HCT116 (cell line): ENCODE data around the gene PPT2.

Experiments
- CTCF ChIP-seq, 3 experiments: fragments of 200-600 bp in 1 of 3; sonication (generic) in 1 of 3; IDR thresholded peaks in 2 of 3; conservative IDR thresholded peaks in 1 of 3; 2 replicates each; pipeline ENCODE4 v1.5.1; 2012 to 2017; ENCODE audit warnings: low read depth in 2 of 3, low read length in 2 of 3, antibody characterized with exemption in 1 of 3, borderline replicate concordance in 1 of 3, control low read depth in 1 of 3, mild to moderate bottlenecking in 1 of 3, mixed read lengths in 1 of 3, mixed run types in 1 of 3, moderate library complexity in 1 of 3; ENCODE audit not compliant: insufficient read depth in 1 of 3
- EGR1 ChIP-seq: IDR thresholded peaks from 2 replicates; pipeline ENCODE4 v1.6.1; 2012; ENCODE audit warnings: low read depth
- EZH2 ChIP-seq: fragments of 200-600 bp; sonication (generic); IDR thresholded peaks from 2 replicates; pipeline ENCODE4 v1.6.1; 2017; ENCODE audit warnings: antibody characterized with exemption, mixed run types
- MAX ChIP-seq: IDR thresholded peaks from 2 replicates; pipeline ENCODE4 v1.6.1; 2012
- POLR2A ChIP-seq: IDR thresholded peaks from 2 replicates; pipeline ENCODE4 v1.7.0; 2011; ENCODE audit warnings: borderline replicate concordance; ENCODE audit not compliant: insufficient read depth, insufficient read length; ENCODE audit errors: extremely low read depth
- RAD21 ChIP-seq: IDR thresholded peaks from 2 replicates; pipeline ENCODE4 v1.6.1; 2012; ENCODE audit warnings: low read depth, mild to moderate bottlenecking
- YY1 ChIP-seq: IDR thresholded peaks from 2 replicates; pipeline ENCODE4 v1.6.1; 2011; ENCODE audit warnings: low read length, low read depth, moderate library complexity, mild to moderate bottlenecking; ENCODE audit not compliant: insufficient replicate concordance; ENCODE audit errors: extremely low read depth

DNA sequence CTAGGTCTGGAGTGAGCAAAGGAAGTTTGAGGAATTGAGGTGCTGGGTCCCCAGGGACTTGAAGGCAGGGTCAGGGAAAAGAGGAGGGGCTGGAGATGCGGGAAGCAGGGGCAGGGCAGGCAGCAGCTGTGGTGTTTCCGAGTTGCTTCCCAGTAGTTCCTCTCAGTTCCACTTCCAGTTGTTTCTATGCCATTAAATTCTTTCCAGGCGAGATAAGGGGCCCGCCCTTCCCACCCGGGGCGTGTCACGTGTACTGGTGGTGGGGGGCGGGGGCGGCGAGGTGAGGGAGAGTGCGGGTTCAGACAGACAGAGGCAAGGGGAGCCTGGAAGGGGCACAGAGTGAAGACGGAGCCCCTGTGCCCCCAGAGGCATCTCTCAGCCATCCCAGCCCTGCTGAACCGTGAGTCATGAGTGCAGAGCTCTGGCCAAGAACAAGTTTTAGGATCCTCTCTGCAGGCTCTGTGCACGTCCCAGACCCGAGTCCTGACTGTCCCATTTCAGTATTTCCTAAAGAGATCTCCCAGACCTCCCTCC lies 45.8 kb upstream of the PPT2 start:
- TF ChIP-seq POLR2A (no peak), CTCF (IDR thresholded peaks at IDR 0.05 in 2 of 3, conservative IDR thresholded peaks at IDR 0.05 in 1 of 3; ENCODE audit: borderline replicate concordance in 1 of 3, insufficient read depth in 1 of 3, low read depth in 2 of 3, low read length in 2 of 3) (no peak), YY1 (no peak), EZH2 (no peak), MAX (no peak), EGR1 (no peak), RAD21 (no peak)
